KMS-11 (cell line): Measurements from ENCODE around the gene RERE.
"Not testable (repeated sequence)": the region's sequence is repeated elsewhere in the genome, so short reads cannot be mapped to it uniquely, and the experiment has no call there.

ENCODE experiments used
- H2AFZ ChIP-seq: fragments of 200-600 bp; sonication (generic); 2 replicates; pipeline ENCODE4 v1.6.1; 2016; ENCODE audit warnings: antibody characterized with exemption, mixed run types, low read depth
- H3K27ac ChIP-seq: fragments of 200-600 bp; sonication (generic); 2 replicates; pipeline ENCODE4 v1.6.1; 2016; ENCODE audit warnings: mild to moderate bottlenecking, mixed run types
- H3K27me3 ChIP-seq: fragments of 200-600 bp; sonication (generic); 2 replicates; pipeline ENCODE4 v1.6.1; 2017; ENCODE audit warnings: mild to moderate bottlenecking, low read depth, mixed run types, moderate library complexity; ENCODE audit not compliant: insufficient read depth
- H3K36me3 ChIP-seq: fragments of 200-600 bp; sonication (generic); 2 replicates; pipeline ENCODE4 v1.6.1; 2017; ENCODE audit warnings: mild to moderate bottlenecking, mixed run types; ENCODE audit not compliant: insufficient read depth
- H3K4me1 ChIP-seq: fragments of 200-600 bp; sonication (generic); 2 replicates; pipeline ENCODE4 v1.6.1; 2016; ENCODE audit warnings: mild to moderate bottlenecking, low read depth, mixed run types; ENCODE audit not compliant: poor library complexity, severe bottlenecking
- H3K4me2 ChIP-seq: fragments of 200-600 bp; sonication (generic); 2 replicates; pipeline ENCODE4 v1.7.0; 2016; ENCODE audit warnings: mild to moderate bottlenecking, mixed run types
- H3K4me3 ChIP-seq: fragments of 200-600 bp; sonication (generic); IDR thresholded peaks from 2 replicates; pipeline ENCODE4 v1.6.1; 2017; ENCODE audit warnings: low read depth, low read length, mixed read lengths; ENCODE audit not compliant: insufficient read depth
- H3K79me2 ChIP-seq: fragments of 200-600 bp; sonication (generic); 2 replicates; pipeline ENCODE4 v1.6.1; 2016; ENCODE audit warnings: low read depth, mixed run types; ENCODE audit not compliant: insufficient read depth
- H3K9ac ChIP-seq: fragments of 200-600 bp; sonication (generic); 2 replicates; pipeline ENCODE4 v1.6.1; 2016; ENCODE audit warnings: mild to moderate bottlenecking, mixed run types
- H4K20me1 ChIP-seq: fragments of 200-600 bp; sonication (generic); 2 replicates; pipeline ENCODE4 v1.6.1; 2016; ENCODE audit warnings: mild to moderate bottlenecking, mixed run types; ENCODE audit not compliant: insufficient read depth
- TF ChIP-seq, protein P1 (sequence below): fragments of 200-600 bp; sonication (generic); conservative IDR thresholded peaks from 2 replicates; pipeline ENCODE4 v1.6.1; 2017; ENCODE audit warnings: low read depth, mild to moderate bottlenecking, antibody characterized with exemption, low read length, moderate library complexity, mixed read lengths

Gene RERE

DNA sequence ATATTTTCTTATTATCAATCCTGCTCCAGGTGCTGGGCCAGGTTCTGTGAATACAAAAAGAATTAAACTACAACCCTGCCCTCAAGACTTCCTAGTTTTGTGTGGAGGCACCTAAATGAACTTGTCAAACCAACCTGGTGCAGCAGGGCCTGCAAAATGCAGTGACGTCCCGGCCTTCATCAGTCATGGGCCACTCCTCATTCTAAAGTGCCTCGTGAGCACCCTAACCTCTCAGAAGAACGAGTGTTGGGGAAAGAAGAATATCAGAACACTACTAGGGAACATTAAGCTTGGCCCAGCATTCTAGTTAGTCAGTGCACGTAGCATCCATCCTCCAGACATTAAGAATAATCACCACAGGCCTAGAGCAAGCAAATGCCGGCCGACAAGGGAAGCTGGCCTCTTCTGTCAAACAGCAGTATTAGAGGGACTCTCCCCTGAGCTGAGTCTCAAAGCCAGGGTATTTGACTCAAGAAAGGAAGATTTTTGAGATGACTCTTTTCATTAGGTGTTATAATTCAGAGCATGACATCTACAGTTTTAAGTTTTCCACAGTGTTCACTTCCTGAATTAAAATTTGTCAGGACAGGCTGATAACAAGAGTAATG is 361.6 kb downstream of the RERE start:
- H4K20me1 ChIP-seq: no peaks in the 10 kb centered on the region
- no peaks in the 10 kb centered on the region for H3K79me2 ChIP-seq
- H3K36me3 ChIP-seq: no peaks in the 10 kb centered on the region
- H2AFZ ChIP-seq: no peak overlapping the region
- TF ChIP-seq, protein P1, sequence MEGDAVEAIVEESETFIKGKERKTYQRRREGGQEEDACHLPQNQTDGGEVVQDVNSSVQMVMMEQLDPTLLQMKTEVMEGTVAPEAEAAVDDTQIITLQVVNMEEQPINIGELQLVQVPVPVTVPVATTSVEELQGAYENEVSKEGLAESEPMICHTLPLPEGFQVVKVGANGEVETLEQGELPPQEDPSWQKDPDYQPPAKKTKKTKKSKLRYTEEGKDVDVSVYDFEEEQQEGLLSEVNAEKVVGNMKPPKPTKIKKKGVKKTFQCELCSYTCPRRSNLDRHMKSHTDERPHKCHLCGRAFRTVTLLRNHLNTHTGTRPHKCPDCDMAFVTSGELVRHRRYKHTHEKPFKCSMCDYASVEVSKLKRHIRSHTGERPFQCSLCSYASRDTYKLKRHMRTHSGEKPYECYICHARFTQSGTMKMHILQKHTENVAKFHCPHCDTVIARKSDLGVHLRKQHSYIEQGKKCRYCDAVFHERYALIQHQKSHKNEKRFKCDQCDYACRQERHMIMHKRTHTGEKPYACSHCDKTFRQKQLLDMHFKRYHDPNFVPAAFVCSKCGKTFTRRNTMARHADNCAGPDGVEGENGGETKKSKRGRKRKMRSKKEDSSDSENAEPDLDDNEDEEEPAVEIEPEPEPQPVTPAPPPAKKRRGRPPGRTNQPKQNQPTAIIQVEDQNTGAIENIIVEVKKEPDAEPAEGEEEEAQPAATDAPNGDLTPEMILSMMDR: no peak
- no peak overlapping the region for H3K9ac ChIP-seq
- H3K4me1 ChIP-seq: no peaks in the 10 kb centered on the region
- no peak overlapping the region for H3K4me3 ChIP-seq
- H3K4me2 ChIP-seq: no peak overlapping the region
- no peak overlapping the region for H3K27ac ChIP-seq
- H3K27me3 ChIP-seq: no peaks in the 10 kb centered on the region; the same call in 1 of the 2 replicates

DNA sequence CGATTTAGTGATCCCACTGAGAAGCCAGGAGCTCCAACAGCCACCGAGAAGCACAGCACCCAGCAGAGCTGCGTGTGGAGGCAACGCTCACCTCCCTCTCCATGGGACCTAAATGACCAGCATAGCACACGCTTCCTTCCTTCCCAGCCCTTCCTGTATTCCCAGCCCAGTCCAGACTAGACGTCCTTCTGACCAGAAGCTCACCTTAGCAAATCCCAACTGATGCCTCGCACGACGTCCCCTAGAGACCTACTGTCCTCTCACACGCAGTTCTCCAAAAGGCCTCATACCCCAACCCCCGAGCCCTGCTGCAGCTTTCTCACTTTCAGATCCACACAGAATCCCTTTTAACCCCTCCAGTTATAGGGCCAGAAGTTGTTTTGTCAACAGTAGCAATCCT is 367.1 kb downstream of the RERE start:
- no peak overlapping the region for H3K27ac ChIP-seq
- H3K36me3 ChIP-seq: no peaks in the 10 kb centered on the region
- no peaks in the 10 kb centered on the region for H3K79me2 ChIP-seq

DNA sequence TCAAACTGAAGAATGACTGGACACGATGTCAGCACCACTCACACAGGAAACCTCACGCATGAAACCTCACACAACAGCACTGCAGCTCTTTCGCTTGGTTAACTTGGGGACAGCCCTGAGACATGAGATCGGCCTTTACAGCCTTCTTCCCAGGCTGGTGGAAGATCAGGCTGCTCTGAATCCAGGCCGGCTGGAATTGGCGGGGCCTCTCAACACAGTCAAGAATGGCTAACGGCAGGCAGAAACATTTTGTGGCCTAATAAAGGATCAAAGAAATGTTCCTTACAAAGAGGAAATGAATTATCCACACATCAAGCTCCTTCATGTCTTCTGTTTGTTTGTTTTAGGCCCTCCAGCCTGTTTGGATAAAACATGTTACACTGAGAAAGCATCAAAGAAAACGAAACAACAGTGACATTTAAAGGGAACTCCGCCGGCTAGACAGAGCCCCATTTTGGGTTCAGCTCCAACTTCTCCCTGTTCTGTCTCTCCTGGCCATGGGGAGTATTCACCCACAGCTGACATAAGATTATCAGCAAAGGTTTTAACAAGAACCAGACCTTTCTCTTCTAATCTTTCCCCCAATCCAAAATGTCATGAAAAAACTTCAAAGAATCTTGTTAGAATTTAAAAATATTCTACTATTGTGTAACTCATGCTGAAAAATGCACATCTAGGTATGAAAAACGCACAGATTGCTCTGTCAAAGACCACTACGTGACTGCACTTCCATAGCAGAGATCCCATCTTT is 368.4 kb downstream of the RERE start:
- Histone ChIP-seq H3K27ac (no peak overlapping the region), H3K36me3 (no peaks in the 10 kb centered on the region), H3K4me2 (no peak overlapping the region), H2AFZ (no peak overlapping the region), H3K4me1 (no peaks in the 10 kb centered on the region), H3K9ac (no peak overlapping the region), H4K20me1 (no peaks in the 10 kb centered on the region), H3K79me2 (no peaks in the 10 kb centered on the region), H3K4me3 (no peak overlapping the region), H3K27me3 (no peaks in the 10 kb centered on the region)
- TF ChIP-seq, protein P1: no peak

More for the DNA sequence above, 367.1 kb downstream of the RERE start:
- H4K20me1 ChIP-seq: no peaks in the 10 kb centered on the region
- H3K9ac ChIP-seq: no peak overlapping the region
- H3K4me1 ChIP-seq: no peaks in the 10 kb centered on the region
- H3K4me2 ChIP-seq: no peak overlapping the region
- H3K4me3 ChIP-seq: no peak overlapping the region
- H2AFZ ChIP-seq: no peak overlapping the region
- no peaks in the 10 kb centered on the region for H3K27me3 ChIP-seq
- TF ChIP-seq, protein P1: no peak

DNA sequence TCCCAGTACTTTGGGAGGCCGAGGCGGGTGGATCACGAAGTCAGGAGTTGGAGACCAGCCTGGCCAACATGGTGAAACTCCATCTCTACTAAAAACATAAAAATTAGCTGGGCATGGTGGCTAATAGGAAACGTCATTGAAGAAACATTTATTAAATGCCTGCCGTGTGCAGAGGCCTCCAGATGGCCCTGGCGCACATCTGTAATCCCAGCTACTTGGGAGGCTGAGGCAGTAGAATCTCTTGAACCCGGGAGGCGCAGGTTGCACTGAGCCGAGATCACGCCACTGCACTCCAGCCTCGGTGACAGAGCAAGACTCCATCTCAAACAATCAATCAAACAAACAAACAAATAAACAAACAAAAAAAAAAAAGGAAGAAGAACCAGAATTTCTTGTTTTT is 368.9 kb downstream of the RERE start:
- H3K36me3 ChIP-seq, H3K4me1 ChIP-seq, H4K20me1 ChIP-seq, H3K4me3 ChIP-seq, H2AFZ ChIP-seq, H3K4me2 ChIP-seq, H3K79me2 ChIP-seq, H3K27ac ChIP-seq, H3K27me3 ChIP-seq, H3K9ac ChIP-seq: not testable (repeated sequence)

DNA sequence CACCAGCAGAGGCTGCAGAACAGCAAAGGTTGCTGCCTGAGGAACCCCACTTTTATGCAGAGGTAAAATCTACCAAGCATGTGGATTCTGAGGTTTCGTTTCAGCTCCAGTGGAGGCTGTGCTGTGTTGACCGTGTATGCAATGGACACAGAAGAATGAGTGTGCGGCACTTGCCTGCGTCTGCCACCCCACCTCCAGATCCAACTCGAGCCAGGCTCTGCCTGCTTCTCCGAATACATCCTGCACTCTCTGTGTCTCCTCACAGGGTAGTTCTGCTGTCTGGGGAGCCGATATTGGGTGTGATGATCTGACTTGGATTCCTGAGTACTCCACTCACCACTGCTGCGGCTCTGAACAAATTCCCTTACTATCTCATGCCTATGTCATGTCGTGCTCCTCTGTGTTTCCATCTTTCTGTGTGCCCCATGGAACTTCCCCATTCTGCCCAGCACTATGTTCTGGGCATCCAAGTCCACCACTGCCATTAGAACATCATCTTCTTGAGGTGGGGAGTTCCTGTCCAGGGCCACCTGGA is 369.8 kb downstream of the RERE start:
- H3K4me3 ChIP-seq: no peak overlapping the region

DNA sequence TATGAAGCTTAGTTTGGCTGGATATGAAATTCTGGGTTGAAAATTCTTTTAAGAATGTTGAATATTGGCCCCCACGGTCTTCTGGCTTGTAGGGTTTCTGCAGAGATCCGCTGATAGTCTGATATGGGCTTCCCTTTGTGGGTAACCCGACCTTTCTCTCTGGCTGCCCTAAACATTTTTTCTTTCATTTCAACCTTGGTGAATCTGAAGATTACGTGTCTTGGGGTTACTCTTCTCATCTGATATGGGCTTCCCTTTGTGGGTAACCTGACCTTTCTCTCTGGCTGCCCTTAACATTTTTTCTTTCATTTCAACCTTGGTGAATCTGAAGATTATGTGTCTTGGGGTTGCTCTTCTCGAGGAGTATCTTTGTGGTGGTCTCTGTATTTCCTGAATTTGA is 371.3 kb downstream of the RERE start:
- H3K79me2 ChIP-seq, H3K27ac ChIP-seq, H3K36me3 ChIP-seq, H3K9ac ChIP-seq, H3K4me2 ChIP-seq, H3K27me3 ChIP-seq, H3K4me1 ChIP-seq, H2AFZ ChIP-seq, H4K20me1 ChIP-seq, H3K4me3 ChIP-seq: not testable (repeated sequence)

More for the DNA sequence above, 369.8 kb downstream of the RERE start:
- H2AFZ ChIP-seq: no peak overlapping the region
- TF ChIP-seq, protein P1: no peak
- no peak overlapping the region for H3K4me2 ChIP-seq
- H3K36me3 ChIP-seq: no peaks in the 10 kb centered on the region
- H3K27me3 ChIP-seq: no peaks in the 10 kb centered on the region
- no peak overlapping the region for H3K27ac ChIP-seq
- no peak overlapping the region for H3K9ac ChIP-seq
- H3K4me1 ChIP-seq: no peaks in the 10 kb centered on the region
- H4K20me1 ChIP-seq: no peaks in the 10 kb centered on the region
- no peaks in the 10 kb centered on the region for H3K79me2 ChIP-seq
